Measurements from ENCODE around the gene TMEM163. TPM values are rescaled to one million over a fixed set of nuclear protein-coding genes. Genes with fewer than 3 reads are reported as not detected.
A peak's percentile ranks its signal among the peaks of the same experiment; 100 is the strongest.
"Not testable (repeated sequence)": the region's sequence is repeated elsewhere in the genome, so short reads cannot be mapped to it uniquely, and the experiment has no call there.

Gene TMEM163
- total RNA-seq, 2 donors from 2014 or later: 0.24 TPM; not detected in 1

DNA sequence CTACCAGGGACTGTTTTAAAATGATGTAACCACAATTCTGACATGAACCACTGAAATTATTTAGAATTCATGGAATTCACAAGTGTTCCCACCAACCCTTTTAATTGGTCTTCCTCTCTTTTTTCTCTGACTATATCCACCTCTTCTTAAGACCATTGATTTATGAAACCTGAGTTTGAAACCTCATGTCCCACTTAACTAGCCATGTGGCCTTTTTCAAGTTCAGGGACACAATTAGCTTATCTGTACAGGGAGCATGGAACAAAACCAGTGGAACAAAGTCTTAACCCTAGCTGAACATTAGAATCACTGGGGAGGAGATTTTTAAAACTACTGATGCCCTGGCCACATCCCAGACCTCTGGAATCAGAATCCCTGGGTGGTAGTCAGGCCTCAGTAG, 41.6 kb upstream of the TMEM163 start:
- Histone ChIP-seq H3K9me3 (ENCODE audit: control insufficient read depth, low read length) (peaks cover 12% of the 10 kb centered on the region), H3K36me3 (ENCODE audit: control insufficient read depth, insufficient read depth, low read length) (no peaks in the 10 kb centered on the region), H3K4me3 (ENCODE audit: low read length) (no peak overlapping the region), H3K27ac (ENCODE audit: low read depth, low read length) (no peak overlapping the region), H3K4me1 (ENCODE audit: control insufficient read depth, insufficient read depth, low read length) (no peaks in the 10 kb centered on the region), H3K9ac (ENCODE audit: extremely low read depth, low read length, poor library complexity, severe bottlenecking) (no peak overlapping the region), H3K27me3 (ENCODE audit: control insufficient read depth, insufficient read depth, low read length, poor library complexity, severe bottlenecking) (no peaks in the 10 kb centered on the region)
- H3K27ac Mint-ChIP-seq: no peak overlapping the region
- no peak overlapping the region for H3K4me3 Mint-ChIP-seq
- DNase-seq: no peak
- TF ChIP-seq, protein P1, sequence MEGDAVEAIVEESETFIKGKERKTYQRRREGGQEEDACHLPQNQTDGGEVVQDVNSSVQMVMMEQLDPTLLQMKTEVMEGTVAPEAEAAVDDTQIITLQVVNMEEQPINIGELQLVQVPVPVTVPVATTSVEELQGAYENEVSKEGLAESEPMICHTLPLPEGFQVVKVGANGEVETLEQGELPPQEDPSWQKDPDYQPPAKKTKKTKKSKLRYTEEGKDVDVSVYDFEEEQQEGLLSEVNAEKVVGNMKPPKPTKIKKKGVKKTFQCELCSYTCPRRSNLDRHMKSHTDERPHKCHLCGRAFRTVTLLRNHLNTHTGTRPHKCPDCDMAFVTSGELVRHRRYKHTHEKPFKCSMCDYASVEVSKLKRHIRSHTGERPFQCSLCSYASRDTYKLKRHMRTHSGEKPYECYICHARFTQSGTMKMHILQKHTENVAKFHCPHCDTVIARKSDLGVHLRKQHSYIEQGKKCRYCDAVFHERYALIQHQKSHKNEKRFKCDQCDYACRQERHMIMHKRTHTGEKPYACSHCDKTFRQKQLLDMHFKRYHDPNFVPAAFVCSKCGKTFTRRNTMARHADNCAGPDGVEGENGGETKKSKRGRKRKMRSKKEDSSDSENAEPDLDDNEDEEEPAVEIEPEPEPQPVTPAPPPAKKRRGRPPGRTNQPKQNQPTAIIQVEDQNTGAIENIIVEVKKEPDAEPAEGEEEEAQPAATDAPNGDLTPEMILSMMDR (conservative IDR thresholded peaks at IDR 0.05): no peak
- peaks cover 33% of the 10 kb centered on the region for H3K27me3 Mint-ChIP-seq (ENCODE audit: insufficient read depth)
- H3K4me1 Mint-ChIP-seq: no peaks in the 10 kb centered on the region
- H3K9me3 Mint-ChIP-seq: peaks cover 18% of the 10 kb centered on the region
- H3K36me3 Mint-ChIP-seq (ENCODE audit: low read depth): no peaks in the 10 kb centered on the region

DNA sequence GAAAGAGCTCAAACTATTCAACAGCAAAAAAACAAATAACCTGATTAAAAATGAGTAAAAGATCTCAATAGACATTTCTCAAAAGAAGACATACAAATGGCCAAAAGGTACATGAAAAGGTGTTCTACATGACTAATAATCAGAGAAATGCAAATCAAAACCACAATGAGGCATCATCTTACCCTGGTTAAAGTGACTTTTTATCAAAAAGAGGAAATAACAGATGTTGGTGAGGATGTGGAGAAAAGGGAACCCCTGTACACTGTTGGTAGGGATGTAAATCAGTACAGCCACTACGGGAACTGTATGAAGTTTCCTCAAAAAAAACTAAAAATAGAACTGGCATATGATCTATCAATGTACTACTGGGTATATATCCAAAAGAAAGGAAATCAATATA, 39.8 kb upstream of the TMEM163 start:
- Mint-ChIP-seq H3K36me3 (ENCODE audit: low read depth) (no peaks in the 10 kb centered on the region), H3K27ac (no peak overlapping the region), H3K4me3 (no peak overlapping the region), H3K4me1 (no peaks in the 10 kb centered on the region), H3K27me3 (ENCODE audit: insufficient read depth) (peaks cover 35% of the 10 kb centered on the region), H3K9me3 (peaks cover 14% of the 10 kb centered on the region)
- Histone ChIP-seq H3K9me3 (ENCODE audit: control insufficient read depth, low read length) (peaks cover 12% of the 10 kb centered on the region), H3K9ac (ENCODE audit: extremely low read depth, low read length, poor library complexity, severe bottlenecking) (no peak overlapping the region), H3K4me3 (ENCODE audit: low read length) (no peak overlapping the region), H3K27me3 (ENCODE audit: control insufficient read depth, insufficient read depth, low read length, poor library complexity, severe bottlenecking) (no peaks in the 10 kb centered on the region), H3K4me1 (ENCODE audit: control insufficient read depth, insufficient read depth, low read length) (no peaks in the 10 kb centered on the region), H3K36me3 (ENCODE audit: control insufficient read depth, insufficient read depth, low read length) (no peaks in the 10 kb centered on the region), H3K27ac (ENCODE audit: low read depth, low read length) (no peak overlapping the region)
- TF ChIP-seq, protein P1 (conservative IDR thresholded peaks at IDR 0.05): no peak
- DNase-seq: no peak
- 83 to 100% methylated on average over 1 of the region's 1 CpG for WGBS, 2 experiments (ENCODE audit: insufficient coverage in 1 of 2, insufficient read length in 1 of 2)

DNA sequence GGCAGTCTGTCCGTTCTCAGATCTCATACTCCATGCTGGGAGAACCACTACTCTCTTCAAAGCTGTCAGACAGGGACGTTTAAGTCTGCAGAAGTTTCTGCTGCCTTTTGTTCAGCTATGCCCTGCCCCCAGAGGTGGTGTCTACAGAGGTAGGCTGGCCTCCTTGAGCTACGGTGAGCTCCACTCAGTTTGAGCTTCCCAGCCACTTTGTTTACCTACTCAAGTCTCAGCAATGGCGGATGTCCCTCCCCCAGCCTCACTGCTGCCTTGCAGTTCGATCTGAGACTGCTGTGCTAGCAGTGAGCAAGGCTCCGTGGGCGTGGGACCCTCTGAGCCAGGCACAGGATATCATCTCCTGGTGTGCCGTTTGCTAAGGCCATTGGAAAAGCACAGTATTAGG, 33.2 kb upstream of the TMEM163 start:
- not testable (repeated sequence) for H3K9me3 ChIP-seq (ENCODE audit: control insufficient read depth, low read length); H3K9me3 Mint-ChIP-seq; H3K27ac ChIP-seq (ENCODE audit: low read depth, low read length); H3K9ac ChIP-seq (ENCODE audit: extremely low read depth, low read length, poor library complexity, severe bottlenecking); H3K4me1 ChIP-seq (ENCODE audit: control insufficient read depth, insufficient read depth, low read length); H3K27ac Mint-ChIP-seq; H3K27me3 ChIP-seq (ENCODE audit: control insufficient read depth, insufficient read depth, low read length, poor library complexity, severe bottlenecking); H3K36me3 ChIP-seq (ENCODE audit: control insufficient read depth, insufficient read depth, low read length); H3K36me3 Mint-ChIP-seq (ENCODE audit: low read depth)
- peak overlapping the region; percentile 58 for H3K4me3 ChIP-seq (ENCODE audit: low read length)
- peaks cover 41% of the 10 kb centered on the region for H3K27me3 Mint-ChIP-seq (ENCODE audit: insufficient read depth)
- peak overlapping the region; percentile 15 for H3K4me3 Mint-ChIP-seq
- peaks cover 18% of the 10 kb centered on the region for H3K4me1 Mint-ChIP-seq
- WGBS, 2 experiments (ENCODE audit: insufficient coverage in 1 of 2, insufficient read length in 1 of 2): 38% methylated on average over 5 to 8 of the region's 8 CpGs
- peak; percentile 82 for DNase-seq

DNA sequence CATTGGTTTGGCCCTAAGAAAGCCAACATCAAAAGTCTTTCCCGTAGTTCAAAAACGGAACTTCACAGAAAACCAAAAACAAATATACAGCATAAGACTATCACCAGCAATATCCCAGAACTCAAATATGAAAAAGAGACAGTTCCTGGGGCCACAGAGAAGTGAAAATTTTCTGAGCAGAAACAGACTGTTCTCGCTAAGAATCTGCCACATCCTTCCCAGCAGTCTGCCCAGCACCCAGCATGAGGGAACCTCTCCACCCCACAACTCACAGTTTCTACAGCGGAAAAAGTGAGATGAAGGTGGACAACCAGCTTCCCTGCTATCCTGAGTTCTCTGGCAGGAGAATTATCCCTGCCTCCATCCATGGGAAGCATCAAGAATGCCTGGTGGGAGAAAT, 26.7 kb upstream of the TMEM163 start:
- Mint-ChIP-seq H3K9me3 (no peaks in the 10 kb centered on the region), H3K4me3 (no peak overlapping the region), H3K4me1 (no peaks in the 10 kb centered on the region), H3K36me3 (ENCODE audit: low read depth) (no peaks in the 10 kb centered on the region), H3K27ac (no peak overlapping the region), H3K27me3 (ENCODE audit: insufficient read depth) (peaks cover 39% of the 10 kb centered on the region)
- Histone ChIP-seq H3K4me1 (ENCODE audit: control insufficient read depth, insufficient read depth, low read length) (no peaks in the 10 kb centered on the region), H3K9me3 (ENCODE audit: control insufficient read depth, low read length) (no peaks in the 10 kb centered on the region), H3K9ac (ENCODE audit: extremely low read depth, low read length, poor library complexity, severe bottlenecking) (no peak overlapping the region), H3K4me3 (ENCODE audit: low read length) (no peak overlapping the region), H3K27me3 (ENCODE audit: control insufficient read depth, insufficient read depth, low read length, poor library complexity, severe bottlenecking) (no peaks in the 10 kb centered on the region), H3K27ac (ENCODE audit: low read depth, low read length) (no peak overlapping the region), H3K36me3 (ENCODE audit: control insufficient read depth, insufficient read depth, low read length) (no peaks in the 10 kb centered on the region)
- DNase-seq: no peak
- TF ChIP-seq, protein P1 (conservative IDR thresholded peaks at IDR 0.05): no peak
- WGBS, 2 experiments (ENCODE audit: insufficient coverage in 1 of 2, insufficient read length in 1 of 2): 96 to 100% methylated on average over 1 to 4 of the region's 4 CpGs
